BLaER1 treated with 17β-estradiol and CSF1 and Interleukin-3, amounts not matched to agents 10 nM and 100 nM (cell line): Measurements from ENCODE around the gene GON7.
A peak's percentile ranks its signal among the peaks of the same experiment; 100 is the strongest.
"Not testable (repeated sequence)": the region's sequence is repeated elsewhere in the genome, so short reads cannot be mapped to it uniquely, and the experiment has no call there.

Source experiments
- H3K27ac ChIP-seq, 11 experiments: shearing (Covaris generic); formaldehyde crosslinking; 2 replicates each; pipeline ENCODE4 v1.8.1; 2022
- H3K27me3 ChIP-seq, 11 experiments: shearing (Covaris generic); formaldehyde crosslinking; 2 replicates each; pipeline ENCODE4 v1.8.1; 2022
- H3K36me3 ChIP-seq, 11 experiments: shearing (Covaris generic); formaldehyde crosslinking; 2 replicates each; pipeline ENCODE4 v1.8.1; 2022
- H3K4me1 ChIP-seq, 10 experiments: shearing (Covaris generic); formaldehyde crosslinking; 2 replicates each; pipeline ENCODE4 v1.8.1; 2022
- H3K4me2 ChIP-seq, 11 experiments: shearing (Covaris generic); formaldehyde crosslinking; 2 replicates each; pipeline ENCODE4 v1.8.1; 2022
- H3K4me3 ChIP-seq, 10 experiments: shearing (Covaris generic); formaldehyde crosslinking; 2 replicates each; pipeline ENCODE4 v1.8.1; 2022
- H3K9ac ChIP-seq, 11 experiments: shearing (Covaris generic); formaldehyde crosslinking; 2 replicates each; pipeline ENCODE4 v1.8.1; 2022
- H3K9me3 ChIP-seq, 11 experiments: shearing (Covaris generic); formaldehyde crosslinking; replicated peaks in 1 of 11; 2 replicates each; pipeline ENCODE4 v1.8.1; 2022
- H4K20me1 ChIP-seq, 11 experiments: shearing (Covaris generic); formaldehyde crosslinking; 2 replicates each; pipeline ENCODE4 v1.8.1; 2022
- Cebpa-rat ChIP-seq, 11 experiments: shearing (Covaris generic); IDR thresholded peaks; 2 replicates each; pipeline ENCODE4 v1.8.1; 2022

GON7 gene

DNA sequence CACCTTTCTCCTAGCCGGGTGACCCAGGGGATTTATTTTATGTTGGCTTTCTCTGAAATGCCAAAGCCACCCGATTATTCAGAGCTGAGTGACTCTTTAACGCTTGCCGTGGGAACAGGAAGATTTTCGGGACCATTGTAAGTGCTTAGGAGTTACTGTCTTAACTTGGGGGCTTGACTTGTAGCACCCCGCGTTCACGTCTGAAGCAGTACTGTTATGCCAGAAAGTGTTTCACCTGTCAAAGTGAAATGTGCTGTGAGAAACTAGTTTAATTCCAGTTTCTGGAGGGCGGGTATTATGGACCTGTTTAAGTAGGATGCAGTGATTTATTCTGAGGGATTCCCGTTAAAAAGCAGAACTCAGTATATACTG is 21.5 kb downstream of the GON7 start:
- no peaks in the 10 kb centered on the region for H3K27me3 ChIP-seq
- H3K9ac ChIP-seq: peak overlapping the region; percentile 88 to 96 (median 93)
- H3K9me3 ChIP-seq: no peaks in the 10 kb centered on the region
- peak overlapping the region; percentile 86 to 96 (median 93) for H3K27ac ChIP-seq
- H3K36me3 ChIP-seq: peaks cover 28 to 55% (median 42%) of the 10 kb centered on the region in 11 experiments; a peak in 20 of 22 replicates
- peak overlapping the region; percentile 77 to 99 (median 90) for H3K4me3 ChIP-seq
- H3K4me2 ChIP-seq: peak overlapping the region; percentile 72 to 98 (median 86)
- peaks cover 12 to 29% (median 17%) of the 10 kb centered on the region in 11 experiments; a peak in 17 of 22 replicates for H4K20me1 ChIP-seq
- peaks cover 40 to 59% (median 44%) of the 10 kb centered on the region in 10 experiments for H3K4me1 ChIP-seq
- TF ChIP-seq Cebpa-rat (IDR thresholded peaks at IDR 0.05): no peak

DNA sequence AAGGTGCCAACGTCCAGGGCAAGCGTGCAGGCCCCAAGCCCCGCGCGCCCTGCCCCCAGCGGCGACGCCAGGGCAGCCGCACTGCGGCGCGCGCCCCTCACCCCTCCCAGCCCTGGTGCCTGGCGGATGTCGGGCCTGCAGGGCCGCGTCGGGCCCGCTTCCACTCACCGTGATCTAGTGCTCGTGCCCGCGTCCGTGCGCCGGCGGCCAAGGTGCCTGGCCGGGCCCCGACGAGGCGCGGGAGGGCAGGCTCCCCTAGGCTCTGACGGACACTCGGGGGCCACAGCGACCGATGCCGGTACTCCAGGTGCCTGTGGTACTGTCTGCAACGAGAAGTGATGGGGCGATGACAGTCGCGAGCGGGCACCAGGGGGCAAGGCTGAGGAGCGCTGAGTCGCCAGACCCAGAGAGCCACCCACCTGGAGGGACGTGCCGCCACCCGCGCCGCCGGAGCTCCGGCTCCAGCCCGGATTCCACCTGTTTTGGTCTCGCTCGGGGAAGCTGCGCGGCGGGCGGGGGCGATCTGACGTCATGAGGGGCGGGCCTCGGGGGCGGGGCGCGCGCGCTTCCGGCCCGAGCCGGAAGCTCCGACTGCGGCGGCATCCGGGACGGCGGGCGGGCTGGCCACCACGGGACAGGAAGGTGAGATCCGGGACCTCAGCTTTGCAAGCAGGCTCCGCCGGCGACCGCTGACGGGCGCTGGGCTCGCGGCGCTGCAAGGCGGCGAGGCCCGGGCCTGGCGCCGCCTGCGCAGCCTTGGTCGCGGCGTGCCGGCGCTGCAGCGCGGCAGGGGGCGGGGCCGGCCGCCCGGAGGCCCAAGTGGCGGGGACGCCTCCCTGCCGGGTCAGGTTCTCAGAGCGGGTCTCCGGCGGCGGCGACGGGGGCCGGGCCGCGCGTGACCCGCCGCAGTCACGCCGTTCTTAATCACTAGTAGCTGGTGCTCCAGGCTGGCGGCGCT is 22.2 kb downstream of the GON7 start, which contains the start of the genes LYSET and MOAP1:
TSS of gene LYSET (plus strand) at position 927 of the 958 bp plus-strand sequence. CDS start 89 bp downstream, outside the sequence.
TSS of gene MOAP1 (minus strand) at position 507 of the 958 bp plus-strand sequence. CDS start 655 bp downstream, outside the sequence.
- H3K4me3 ChIP-seq: peak within 1 kb of the TSS; percentile 77 to 99 (median 90)
- H3K4me2 ChIP-seq: peak within 1 kb of the TSS; percentile 89 to 99 (median 97)
- peak within 1 kb of the TSS; percentile 86 to 96 (median 93) for H3K27ac ChIP-seq
- peaks cover 28 to 53% (median 42%) of the 10 kb centered on the region in 11 experiments; a peak in 20 of 22 replicates for H3K36me3 ChIP-seq
- H3K4me1 ChIP-seq: peaks cover 40 to 54% (median 44%) of the 10 kb centered on the region in 10 experiments
- no peaks in the 10 kb centered on the region for H3K27me3 ChIP-seq
- no peaks in the 10 kb centered on the region for H3K9me3 ChIP-seq
- H4K20me1 ChIP-seq: peaks cover 12 to 29% (median 17%) of the 10 kb centered on the region in 11 experiments; a peak in 17 of 22 replicates
- peak within 1 kb of the TSS; percentile 88 to 96 (median 93) for H3K9ac ChIP-seq
- TF ChIP-seq Cebpa-rat (IDR thresholded peaks at IDR 0.05): no peak

DNA sequence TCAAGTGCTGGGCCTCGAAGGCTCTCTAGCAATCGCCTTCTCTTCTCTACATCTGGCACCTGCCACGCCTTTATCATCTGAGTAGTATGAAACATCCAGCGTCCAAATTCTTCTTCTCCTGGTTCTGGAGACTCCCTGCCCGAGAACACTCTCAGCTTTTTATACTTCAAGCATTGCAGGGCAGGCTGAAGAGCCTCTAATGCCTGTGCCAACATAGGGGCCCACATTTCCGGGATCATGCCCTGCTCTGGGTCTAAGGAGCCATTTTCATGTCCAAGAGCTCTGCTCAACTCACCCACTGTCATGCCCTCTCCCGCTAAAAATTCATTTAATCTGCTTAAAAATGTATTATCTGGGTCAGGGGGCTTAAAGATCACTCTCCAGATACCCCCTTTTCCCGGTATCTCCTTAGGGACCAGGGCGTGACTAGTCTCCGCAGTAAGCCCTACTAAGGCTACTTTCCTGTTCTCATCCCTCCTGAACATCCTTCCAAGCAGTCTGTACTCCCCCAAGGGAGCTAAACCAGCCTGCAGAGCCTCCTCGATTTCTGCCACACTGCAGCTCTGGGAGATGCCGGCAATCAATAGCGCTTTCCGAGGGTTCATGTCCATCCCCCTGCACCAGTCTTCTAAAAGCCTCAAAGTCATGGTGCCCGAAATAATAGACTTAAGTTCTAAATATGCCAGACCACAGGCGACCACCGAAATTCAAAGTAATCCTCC is 23.1 kb downstream of the GON7 start:
- H3K27me3 ChIP-seq: no peaks in the 10 kb centered on the region
- TF ChIP-seq Cebpa-rat (IDR thresholded peaks at IDR 0.05): no peak
- H4K20me1 ChIP-seq: peaks cover 12 to 29% (median 17%) of the 10 kb centered on the region in 11 experiments; a peak in 17 of 22 replicates
- peak overlapping the region; percentile 88 to 96 (median 93) for H3K9ac ChIP-seq
- peak overlapping the region; percentile 77 to 99 (median 90) for H3K4me3 ChIP-seq
- peak overlapping the region; percentile 86 to 96 (median 93); a peak in 21 of 22 replicates for H3K27ac ChIP-seq
- H3K4me1 ChIP-seq: peaks cover 40 to 45% (median 42%) of the 10 kb centered on the region in 10 experiments
- H3K4me2 ChIP-seq: peak overlapping the region; percentile 86 to 99 (median 97)
- no peaks in the 10 kb centered on the region for H3K9me3 ChIP-seq
- peaks cover 28 to 44% (median 38%) of the 10 kb centered on the region in 11 experiments; a peak in 20 of 22 replicates for H3K36me3 ChIP-seq

DNA sequence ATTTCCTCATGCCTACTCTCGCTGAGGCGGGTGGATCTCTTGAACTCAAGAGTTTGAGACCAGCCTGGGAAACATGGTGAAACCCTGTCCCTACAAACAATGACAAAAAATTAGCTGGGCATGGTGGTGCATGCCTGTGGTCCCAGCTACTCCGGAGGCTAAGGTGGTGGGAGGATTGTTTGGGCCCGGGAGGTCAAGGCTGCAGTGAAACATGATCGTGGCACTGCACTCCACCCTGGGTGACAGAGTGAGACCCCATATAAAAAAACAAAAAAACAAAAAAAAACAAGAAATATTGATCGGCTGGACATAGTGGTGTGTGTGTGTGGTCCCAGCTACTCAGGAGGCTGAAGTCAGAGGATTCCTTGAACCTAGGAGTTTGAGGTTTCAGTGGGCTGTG is 31.4 kb downstream of the GON7 start:
- no peak overlapping the region for H3K27ac ChIP-seq
- H3K36me3 ChIP-seq: no peaks in the 10 kb centered on the region
- no peak overlapping the region for H3K4me3 ChIP-seq
- no peak overlapping the region for H3K4me2 ChIP-seq
- H3K9me3 ChIP-seq: no peaks in the 10 kb centered on the region
- no peak for TF ChIP-seq Cebpa-rat (IDR thresholded peaks at IDR 0.05)
- no peaks in the 10 kb centered on the region for H3K27me3 ChIP-seq
- no peak overlapping the region for H3K9ac ChIP-seq
- no peaks in the 10 kb centered on the region for H3K4me1 ChIP-seq
- H4K20me1 ChIP-seq: no peaks in the 10 kb centered on the region

DNA sequence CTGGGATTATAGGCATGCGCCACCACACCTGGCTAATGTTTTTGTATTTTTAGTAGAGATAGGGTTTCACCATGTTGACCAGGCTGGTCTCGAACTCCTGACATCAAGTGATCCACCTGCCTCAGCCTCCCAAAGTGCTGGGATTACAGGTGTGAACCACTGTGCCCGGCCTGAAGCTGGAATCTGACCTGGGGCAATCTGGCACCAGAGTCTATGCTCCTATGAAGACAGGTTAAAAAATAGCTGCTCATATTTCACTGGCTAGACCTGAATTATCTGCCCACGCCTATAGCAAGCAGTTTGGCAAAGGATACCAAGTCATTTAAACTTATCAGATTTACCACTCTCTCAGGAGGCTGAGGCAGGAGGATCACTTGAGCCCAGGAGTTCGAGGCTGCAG is 32.1 kb downstream of the GON7 start:
- not testable (repeated sequence) for H3K27me3 ChIP-seq, H3K36me3 ChIP-seq, H3K4me3 ChIP-seq, H3K9me3 ChIP-seq, H3K9ac ChIP-seq, H4K20me1 ChIP-seq, H3K4me2 ChIP-seq, H3K27ac ChIP-seq, H3K4me1 ChIP-seq

DNA sequence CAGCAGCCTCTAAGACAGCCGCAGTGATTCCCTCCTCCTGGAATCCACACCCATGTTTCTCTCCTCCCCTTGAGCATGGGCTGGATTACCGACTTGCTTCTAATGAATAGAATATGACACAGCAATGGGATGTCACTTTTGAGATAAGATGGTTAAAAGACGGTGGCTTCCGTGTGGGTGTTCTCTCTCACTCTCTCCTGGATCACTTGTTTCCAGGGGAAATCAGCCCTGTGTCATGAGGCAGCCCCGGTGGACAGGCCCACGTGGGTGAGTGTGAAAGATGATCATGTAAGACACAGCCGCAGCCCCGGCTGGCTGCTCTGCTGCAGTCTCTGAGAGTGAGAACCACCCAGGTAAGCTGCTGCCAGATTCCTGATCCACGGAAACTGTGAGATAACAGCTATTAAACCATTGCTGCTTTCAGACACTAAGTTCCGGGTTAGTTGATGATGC is 32.9 kb downstream of the GON7 start:
- no peak for TF ChIP-seq Cebpa-rat (IDR thresholded peaks at IDR 0.05)
- H3K9me3 ChIP-seq: peaks cover 0 to 10% (median 0%) of the 10 kb centered on the region in 11 experiments; a peak in 2 of 22 replicates
- no peak overlapping the region for H3K9ac ChIP-seq
- peaks cover 0 to 3% (median 0%) of the 10 kb centered on the region in 10 experiments; a peak in 2 of 20 replicates for H3K4me1 ChIP-seq
- no peaks in the 10 kb centered on the region for H4K20me1 ChIP-seq
- no peak overlapping the region for H3K27ac ChIP-seq
- H3K4me3 ChIP-seq: no peak overlapping the region
- no peaks in the 10 kb centered on the region for H3K36me3 ChIP-seq
- H3K27me3 ChIP-seq: no peaks in the 10 kb centered on the region
- no peak overlapping the region for H3K4me2 ChIP-seq

DNA sequence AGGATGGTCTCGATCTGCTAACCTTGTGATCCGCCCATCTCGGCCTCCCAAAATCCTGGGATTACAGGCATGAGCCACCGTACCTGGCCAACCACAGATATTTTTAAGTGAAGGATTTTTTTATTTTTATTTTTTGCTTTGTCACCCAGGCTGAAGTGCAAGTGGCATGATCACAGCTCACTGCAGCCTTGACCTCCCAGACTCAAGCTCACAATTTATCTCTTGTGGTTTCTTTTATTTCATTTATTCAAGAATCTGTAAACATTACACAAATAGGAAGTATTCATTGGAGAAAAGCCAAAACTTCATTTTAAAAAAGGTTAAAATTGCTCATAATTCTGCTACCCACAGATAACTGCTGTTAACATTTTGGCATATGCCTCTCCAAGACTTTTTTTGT is 35.5 kb downstream of the GON7 start:
- Histone ChIP-seq H3K9ac (no peak overlapping the region), H3K4me3 (no peak overlapping the region), H4K20me1 (no peaks in the 10 kb centered on the region), H3K36me3 (no peaks in the 10 kb centered on the region), H3K4me1 (peaks cover 0 to 13% (median 0%) of the 10 kb centered on the region in 10 experiments; a peak in 5 of 20 replicates), H3K9me3 (peaks cover 0 to 10% (median 0%) of the 10 kb centered on the region in 11 experiments; a peak in 2 of 22 replicates), H3K4me2 (no peak overlapping the region), H3K27me3 (no peaks in the 10 kb centered on the region), H3K27ac (no peak overlapping the region)
- no peak for TF ChIP-seq Cebpa-rat (IDR thresholded peaks at IDR 0.05)

DNA sequence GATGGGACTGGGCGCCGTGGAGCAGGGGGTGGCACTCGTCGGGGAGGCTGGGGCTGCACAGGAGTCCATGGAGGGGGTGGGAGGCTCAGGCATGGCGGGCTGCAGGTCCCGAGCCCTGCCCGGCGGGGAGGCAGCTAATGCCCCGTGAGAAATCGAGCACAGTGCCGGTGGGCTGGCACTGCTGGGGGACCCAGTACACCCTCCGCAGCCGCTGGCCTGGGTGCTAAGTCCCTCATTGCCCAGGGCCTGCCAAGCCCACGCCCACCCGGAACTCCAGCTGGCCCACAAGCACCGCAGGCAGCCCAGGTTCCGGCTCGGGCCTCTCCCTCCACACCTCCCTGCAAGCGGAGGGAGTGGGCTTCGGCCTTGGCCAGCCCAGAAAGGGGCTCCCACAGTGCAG is 36.7 kb downstream of the GON7 start:
- not testable (repeated sequence) for H3K27me3 ChIP-seq, H3K9ac ChIP-seq, H3K27ac ChIP-seq, H3K4me3 ChIP-seq, H3K36me3 ChIP-seq, H4K20me1 ChIP-seq, H3K4me2 ChIP-seq
- Histone ChIP-seq H3K4me1 (peaks cover 0 to 21% (median 9%) of the 10 kb centered on the region in 10 experiments; a peak in 15 of 20 replicates), H3K9me3 (peaks cover 0 to 10% (median 0%) of the 10 kb centered on the region in 11 experiments; a peak in 2 of 22 replicates)

DNA sequence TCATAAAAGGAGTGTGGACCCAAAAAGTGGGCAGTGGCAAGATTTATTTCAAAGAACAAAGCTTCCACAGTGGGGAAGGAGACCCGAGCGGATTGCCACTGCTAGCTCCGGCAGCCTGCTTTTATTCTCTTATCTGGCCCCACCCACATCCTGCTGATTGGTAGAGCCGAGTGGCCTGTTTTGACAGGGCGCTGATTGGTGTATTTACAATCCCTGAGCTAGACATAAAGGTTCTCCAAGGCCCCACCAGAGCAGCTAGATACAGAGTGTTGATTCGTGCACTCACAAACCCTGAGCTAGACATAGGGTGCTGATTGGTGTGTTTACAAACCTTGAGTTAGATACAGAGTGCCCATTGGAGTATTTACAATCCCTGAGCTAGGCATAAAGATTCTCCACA is 37.2 kb downstream of the GON7 start:
- H3K27ac ChIP-seq, H3K4me3 ChIP-seq, H3K9ac ChIP-seq, H3K4me2 ChIP-seq, H4K20me1 ChIP-seq, H3K36me3 ChIP-seq, H3K27me3 ChIP-seq: not testable (repeated sequence)
- Histone ChIP-seq H3K4me1 (peaks cover 0 to 25% (median 13%) of the 10 kb centered on the region in 10 experiments; a peak in 15 of 20 replicates), H3K9me3 (peaks cover 0 to 10% (median 0%) of the 10 kb centered on the region in 11 experiments; a peak in 2 of 22 replicates)
